HG03135 (cell line): ENCODE measurements around the gene IQCE.
"Not testable (repeated sequence)": the region's sequence is repeated elsewhere in the genome, so short reads cannot be mapped to it uniquely, and the experiment has no call there.

Source experiments
- ATAC-seq: cut with Tn5 transposase; IDR thresholded peaks from one replicate; pipeline ENCODE4 v1.9.1; 2021; ENCODE audit warnings: mild to moderate bottlenecking, moderate library complexity; ENCODE audit not compliant: unreplicated experiment

IQCE gene

DNA sequence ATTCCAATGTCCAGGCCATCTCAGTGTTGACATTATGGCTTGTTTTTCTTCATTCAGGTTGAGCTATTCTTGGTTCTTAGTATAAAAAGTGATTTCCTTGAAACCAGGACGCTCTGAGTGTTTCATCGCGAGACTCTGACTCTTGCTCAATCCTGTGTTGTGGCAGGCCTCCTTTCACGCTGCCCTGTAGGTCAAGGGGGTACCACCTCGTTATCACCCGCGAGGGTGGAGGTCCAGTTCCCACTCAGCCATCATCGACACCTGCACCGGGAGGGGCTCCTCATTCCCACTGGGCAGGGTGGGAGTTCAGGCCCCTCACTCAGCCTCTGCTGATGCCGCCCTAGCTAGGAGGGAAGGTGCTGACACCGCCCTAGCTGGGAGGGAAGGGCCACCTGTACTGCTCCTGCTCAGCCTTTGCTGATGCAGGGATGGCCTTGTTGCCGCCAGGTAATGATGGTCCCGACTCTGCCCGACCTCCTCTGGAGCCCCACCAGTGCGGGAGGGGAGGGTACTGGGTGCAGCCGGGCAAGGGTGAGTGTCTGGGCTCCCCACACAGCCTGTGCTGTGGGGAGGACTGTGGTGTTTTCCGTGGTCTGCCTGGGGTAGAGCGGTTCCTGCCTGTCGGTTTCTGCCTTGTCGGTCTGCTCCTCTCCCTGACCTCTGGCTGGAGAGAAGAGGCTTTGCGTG is 16.4 kb downstream of the IQCE start:
- ATAC-seq: no peak

DNA sequence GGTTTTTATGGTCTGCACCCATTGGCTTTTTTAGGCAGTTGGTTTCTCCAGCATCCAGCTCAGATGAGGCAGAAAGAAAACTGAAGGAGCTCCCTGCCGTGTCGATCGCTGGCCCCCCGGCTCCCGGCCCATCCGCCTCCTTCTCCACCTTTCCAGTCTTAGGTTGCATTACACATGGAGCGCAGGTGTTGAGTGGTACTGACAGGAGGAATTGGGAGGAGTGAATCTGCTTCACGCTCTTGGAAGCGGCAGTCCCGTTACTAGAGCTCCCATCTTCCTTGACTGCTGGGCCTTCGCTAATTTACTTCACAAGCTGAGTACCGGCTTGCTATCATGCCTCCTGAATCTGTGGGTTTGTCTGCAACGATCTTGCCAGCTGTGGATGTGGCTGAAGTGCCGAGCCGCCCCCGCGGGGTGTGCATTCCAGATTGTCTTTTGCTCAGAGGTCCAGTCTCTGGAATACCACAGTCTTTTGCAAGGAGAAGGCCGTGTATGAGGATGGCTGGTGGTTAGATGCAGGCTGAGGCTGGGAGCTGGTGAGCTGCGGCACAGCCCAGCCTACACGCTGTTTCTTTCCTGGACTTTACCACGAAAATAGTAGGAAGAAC is 17.1 kb downstream of the IQCE start:
- no peak for ATAC-seq

DNA sequence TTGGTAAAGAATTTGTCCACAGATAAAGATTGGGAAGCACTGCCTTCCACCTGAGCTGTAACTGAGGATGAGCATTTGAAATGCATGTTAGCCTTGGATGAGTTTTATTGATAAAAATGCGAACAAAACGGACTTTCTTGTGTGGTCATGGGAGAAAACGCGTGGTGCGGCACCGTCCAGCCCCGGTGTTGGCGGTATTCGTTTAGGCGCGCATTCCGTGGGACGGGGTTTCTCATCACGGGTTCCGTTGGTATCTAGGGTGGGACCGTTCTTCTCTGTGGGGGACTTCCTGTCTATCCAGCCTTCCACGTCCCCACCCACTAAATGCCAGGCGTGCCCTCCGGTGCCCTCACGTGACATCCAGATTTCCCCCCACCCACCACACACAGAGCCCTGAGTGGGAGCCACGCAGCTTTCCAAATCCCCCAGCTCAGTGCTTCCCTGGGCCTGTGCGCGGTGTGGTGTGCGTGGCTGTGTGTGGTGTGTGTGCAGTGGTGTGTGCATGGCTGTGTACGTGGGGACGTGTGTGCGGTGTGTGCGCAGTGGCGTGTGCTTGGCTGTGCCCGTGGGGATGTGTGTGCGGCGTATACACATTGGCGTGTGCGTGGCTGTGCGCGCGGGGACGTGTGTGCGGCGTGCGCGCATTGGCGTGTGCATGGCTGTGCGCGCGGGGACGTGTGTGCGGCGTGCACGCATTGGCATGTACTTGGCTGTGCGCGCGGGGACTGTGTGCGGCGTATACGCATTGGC is 18.1 kb downstream of the IQCE start:
- ATAC-seq: no peak

DNA sequence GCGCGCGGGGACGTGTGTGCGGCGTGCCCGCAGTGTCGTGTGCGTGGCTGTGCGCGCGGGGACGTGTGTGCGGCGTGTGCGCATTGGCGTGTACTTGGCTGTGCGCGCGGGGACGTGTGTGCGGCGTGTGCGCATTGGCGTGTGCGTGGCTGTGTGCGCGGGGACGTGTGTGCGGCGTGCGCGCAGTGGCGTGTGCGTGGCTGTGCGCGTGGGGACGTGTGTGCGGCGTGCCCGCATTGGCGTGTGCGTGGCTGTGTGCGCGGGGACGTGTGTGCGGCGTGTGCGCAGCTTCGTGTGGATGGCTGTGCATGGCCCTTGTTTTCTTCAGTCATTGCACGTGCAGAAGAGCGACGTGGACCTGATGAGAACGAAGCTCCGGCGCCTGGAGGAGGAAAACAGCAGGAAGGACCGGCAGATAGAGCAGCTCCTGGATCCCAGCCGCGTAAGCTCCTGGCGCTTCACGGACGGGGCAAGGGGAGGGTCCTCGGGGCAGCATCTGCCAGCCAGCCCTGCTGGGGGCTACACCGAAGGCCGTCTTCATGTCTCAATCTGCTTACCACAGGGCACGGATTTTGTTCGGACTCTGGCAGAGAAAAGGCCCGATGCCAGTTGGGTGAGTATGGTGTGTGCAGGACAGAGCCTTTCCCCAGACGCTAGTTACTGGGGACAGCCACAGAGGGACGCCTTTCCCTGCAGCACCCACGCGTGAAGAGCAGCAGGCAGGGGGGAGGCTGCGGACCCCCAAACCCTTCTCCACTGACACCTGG is 19.3 kb downstream of the IQCE start:
- no peak for ATAC-seq

DNA sequence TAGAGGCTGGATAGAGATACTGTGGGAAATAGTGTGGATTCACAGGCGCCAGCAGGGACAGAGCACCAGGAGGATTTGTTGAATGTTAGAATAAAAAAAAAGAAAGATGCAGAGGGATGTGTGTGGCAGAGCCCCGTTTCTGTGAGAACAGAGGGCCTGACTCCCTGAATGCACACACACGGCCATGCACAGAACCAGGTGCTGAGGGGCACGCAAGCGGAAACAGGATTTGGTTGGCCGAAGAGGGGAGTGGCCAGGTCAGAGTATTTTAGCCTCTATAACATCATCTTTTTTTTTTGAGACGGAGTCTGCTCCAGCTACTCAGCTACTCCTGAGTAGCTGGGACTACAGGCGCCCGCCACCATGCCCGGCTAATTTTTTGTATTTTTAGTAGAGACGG is 21.9 kb downstream of the IQCE start:
- no peak for ATAC-seq

DNA sequence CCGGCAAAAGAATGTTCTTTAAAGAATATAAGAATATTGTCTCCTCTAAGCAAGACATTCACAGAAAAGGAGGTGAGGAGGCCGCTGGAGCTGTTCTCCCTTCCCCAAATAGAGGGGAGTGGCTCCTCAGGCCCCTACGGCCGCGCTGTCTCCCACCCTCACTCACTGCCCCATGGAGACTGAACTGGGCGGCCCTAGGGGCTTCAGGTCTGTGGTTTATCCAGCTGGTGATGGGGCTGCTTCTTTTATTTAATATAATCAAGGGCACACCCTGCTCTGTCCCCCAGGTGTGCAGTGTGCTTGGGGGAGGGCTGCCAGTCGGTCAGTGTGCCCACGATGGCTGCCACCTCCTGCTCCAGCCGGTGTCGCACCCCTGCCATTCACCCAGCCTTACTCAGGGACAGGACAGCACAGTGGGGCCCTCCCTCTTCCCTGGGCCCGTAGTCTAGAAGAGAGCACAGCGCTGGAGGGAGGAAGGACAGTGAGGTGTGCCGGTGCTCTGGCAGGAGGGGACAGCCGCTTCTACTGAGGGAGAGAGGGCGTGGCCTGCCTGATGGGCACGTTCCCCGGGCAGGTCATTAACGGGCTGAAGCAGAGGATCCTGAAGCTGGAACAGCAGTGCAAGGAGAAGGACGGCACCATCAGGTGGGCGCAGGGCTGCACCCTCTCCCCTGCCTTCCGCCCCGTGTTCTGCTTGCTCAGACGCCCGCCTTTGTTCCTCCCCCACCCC is 23.4 kb downstream of the IQCE start:
- no peak for ATAC-seq

DNA sequence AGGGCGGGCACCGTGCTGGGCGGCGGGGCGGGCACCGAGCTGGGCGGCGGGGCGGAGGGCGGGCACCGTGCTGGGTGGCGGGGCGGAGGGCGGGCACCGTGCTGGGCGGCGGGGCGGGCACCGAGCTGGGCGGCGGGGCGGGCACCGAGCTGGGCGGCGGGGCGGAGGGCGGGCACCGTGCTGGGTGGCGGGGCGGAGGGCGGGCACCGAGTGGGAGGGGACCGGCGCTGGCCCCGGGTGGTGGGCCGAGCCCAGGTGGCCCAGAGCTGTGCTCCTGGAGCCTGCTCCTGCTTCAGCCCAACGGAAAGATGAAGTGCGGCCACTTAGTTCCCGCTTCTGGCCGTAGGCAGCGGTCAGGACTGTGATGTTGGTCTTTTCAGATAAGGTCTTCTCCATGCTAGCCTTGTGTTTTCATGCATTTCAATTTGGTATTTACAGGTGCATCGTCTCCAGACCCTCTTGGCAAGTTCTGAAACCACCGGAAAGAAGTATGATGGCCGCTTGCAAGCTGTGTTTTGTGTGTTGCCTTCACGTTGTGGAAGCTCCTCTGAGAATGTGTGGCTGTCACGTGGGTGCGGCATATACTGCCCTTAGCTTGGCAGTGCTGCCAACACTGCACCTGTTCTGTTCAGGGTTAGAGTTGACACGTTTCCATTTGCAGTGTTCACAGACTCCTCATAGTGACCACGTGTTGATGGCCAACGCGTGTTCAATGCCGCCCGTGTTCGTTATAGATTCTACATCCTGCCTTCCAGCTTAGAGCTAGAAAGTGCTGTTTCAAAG is 25.2 kb downstream of the IQCE start:
- ATAC-seq: no peak

DNA sequence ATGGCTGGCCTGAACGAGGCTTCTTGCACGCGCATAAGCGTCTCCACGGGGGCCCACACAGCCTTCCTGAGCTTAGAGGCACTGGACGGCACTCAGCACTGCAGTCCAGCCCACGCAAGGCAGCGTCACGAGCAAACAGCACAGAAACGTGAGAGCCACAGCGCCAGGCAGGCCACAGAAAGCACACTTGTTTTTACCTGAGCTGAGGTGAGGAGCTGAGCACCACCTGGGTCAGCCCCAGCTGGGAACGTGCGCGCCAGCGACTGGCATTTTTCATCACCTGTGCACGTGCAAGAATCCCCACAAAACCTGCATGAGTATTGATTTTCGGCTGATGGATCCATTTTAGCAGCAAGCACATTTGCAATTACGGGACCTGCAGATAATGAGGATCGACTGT is 26.7 kb downstream of the IQCE start:
- ATAC-seq: no peak

DNA sequence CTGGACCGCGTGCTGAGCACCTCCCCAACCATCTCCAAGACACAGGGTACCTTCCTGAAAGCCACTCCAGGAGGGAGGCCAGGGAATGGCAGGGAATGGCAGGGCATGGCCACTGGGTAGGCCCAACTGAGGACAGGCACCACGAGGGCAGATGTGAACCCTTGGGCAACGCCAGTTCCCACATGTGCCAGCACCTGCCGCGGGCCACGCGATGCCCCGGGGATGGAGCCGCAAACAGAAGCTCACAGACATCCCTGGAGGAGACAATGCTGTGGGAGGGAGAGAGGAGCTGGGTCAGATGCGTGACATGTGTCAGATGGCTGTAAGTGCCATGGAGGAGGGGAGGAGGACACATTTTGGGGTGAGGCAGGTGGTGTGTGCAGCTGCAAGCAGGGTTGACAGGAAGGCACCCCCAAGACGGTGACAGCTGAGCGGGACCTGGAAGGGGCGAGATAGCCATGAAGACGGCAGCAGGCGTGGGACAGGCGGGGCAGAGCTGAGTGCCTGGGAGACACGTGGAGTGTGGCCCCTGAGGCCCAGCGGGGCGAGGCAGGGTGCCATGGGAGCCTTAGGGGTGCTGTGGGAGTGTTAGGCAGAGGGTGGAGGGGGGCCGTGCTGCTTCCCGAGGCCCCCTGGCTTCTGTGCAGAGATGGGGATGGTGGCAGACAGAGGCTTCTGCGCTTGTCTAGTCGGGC is 27.7 kb downstream of the IQCE start:
- no peak for ATAC-seq

DNA sequence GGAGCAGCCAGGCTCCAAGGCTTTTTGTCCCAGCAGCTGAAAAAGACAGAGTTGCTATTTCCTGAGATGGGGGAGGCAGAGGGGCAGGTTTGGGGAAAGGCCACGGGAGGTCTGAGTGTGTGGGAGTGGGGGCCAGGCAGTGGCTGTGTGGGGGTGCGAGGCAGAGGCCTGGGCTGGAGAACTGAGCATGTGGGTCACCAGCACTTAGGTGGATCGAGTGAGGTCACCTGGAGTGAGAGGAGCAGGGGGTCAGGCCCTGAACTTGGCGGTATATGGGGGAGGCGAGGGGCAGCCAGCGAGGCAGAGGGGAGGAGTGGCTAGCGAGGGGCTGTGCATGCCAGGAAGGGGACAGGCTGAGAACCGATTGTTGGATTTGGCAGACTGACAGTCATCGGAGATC is 28.4 kb downstream of the IQCE start:
- no peak for ATAC-seq

DNA sequence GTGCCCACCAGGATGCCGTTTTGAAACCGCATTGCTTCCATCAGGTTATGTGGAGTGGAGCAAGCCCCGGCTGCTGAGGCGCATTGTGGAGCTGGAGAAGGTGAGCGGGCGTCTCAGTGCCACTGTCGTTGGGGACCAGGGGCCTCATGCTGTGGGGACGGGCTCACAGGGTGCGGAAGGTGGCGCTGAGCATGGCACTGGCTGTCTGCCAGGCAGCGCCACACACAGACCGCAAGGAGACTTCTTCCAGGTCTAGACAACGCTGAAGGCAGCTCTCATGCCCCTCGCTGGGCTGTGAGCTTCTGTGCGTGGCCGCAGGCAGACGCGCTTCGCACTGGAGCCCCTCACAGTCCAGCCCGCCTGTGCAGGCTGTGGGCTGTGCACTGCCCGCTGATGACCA is 29.0 kb downstream of the IQCE start:
- ATAC-seq: no peak

DNA sequence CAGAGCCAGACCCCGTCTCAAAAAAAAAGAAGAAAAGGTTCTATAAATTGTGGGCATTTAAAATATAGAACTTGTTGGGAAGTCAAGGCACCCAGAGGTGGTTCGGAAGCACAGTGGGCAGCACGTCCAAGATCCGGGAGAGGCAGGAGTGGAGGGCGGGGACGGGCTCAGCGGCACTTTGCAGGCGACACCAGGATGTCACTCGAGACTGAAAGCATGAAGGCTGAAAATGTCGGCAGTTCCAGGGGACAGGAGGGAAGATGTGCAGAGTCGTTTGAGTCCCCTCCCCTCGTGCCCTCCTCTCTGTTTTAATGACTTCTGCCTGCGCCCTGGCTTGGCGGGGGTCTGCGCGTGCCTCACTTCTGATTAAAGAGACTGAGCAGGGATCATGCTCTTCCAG is 30.6 kb downstream of the IQCE start:
- no peak for ATAC-seq

DNA sequence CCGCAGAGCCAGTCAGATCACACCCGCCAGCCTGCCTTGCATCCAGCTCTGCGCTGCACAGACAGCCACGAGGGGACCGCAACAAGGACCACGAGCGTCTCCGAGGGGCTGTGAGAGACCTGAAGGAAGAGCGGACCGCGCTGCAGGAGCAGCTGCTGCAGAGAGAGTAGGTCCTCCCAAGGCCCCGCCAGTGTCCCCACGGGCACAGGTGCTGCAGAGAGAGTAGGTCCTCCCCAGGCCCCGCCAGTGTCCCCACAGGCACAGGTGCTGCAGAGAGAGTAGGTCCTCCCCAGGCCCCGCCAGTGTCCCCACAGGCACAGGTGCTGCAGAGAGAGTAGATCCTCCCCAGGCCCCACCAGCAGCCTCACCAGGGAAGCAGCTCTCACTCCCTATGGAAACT is 31.2 kb downstream of the IQCE start:
- ATAC-seq: not testable (repeated sequence)

DNA sequence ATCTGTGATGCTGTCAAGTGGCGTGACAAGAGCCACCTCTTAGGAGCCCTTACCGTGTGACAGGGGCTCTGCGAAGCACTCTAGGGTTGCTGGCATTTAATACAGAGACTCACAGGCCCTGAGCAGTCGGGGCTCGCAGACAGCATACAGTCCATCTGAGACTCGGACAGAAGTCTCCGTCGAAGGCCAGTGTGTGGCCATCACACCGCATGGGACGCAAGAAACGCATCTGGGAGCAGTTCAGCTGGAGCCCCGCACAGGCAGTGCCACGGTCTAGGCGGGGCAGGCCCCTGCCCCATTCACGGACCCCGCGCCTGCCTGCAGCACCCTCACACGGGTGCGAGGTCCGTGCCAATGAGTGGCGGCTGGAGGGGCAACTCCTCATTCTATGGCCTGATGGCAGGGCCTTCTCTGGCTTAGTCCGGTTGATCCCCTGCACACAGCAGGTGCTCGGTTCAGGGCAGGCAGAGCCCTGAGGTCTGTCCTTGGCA is 33.6 kb downstream of the IQCE start:
- ATAC-seq: no peak

DNA sequence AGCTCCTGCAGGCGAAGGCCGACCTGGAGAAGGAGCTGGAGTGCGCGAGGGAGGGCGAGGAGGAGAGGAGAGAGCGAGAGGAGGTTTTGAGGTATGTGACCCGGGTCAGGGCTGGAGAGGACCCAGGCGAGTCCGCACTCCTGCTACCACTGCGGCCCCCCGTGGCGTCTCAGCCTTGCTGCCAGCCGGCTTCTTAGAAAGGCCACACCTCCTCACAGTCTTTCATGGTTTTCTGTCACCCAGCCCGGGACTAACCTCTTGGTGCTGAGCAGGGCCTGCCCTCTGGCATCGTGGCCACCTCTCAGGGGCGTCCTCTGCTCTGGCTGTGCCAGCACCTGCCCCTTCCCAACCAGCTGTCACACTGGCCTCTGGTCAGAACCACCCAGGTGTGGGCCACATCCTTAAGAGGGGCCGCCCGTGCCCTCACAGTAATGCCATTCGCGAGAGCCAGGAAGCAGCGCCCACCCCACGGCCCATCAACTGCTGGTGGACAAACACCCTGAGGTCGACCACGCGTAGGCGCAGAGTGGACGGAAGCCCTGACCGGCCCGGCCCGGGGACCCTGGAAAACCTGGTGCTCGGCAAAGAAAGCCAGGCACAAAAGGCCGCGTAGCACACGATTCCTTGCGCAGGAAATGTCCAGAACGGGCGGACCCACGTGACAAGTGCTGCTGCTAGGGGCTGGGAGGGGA is 34.4 kb downstream of the IQCE start:
- no peak for ATAC-seq

DNA sequence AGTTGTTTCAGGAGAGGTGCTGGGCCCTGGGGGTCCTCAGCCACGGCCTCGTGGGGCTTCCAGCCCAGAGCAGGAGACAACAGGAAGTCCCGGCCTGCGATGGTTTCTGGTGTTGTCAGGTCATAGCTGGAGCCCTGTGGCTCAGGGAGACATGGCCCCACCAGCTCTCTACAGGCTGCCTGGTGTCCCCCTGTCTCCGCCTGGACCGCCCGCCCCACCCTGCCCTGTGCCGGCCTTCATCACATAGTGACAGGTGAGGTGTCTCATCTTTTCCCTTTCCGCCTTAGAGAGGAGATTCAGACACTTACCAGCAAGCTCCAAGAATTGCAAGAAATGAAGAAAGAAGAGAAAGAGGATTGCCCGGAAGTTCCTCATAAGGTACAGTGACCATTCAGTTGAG is 35.8 kb downstream of the IQCE start:
- ATAC-seq: no peak

DNA sequence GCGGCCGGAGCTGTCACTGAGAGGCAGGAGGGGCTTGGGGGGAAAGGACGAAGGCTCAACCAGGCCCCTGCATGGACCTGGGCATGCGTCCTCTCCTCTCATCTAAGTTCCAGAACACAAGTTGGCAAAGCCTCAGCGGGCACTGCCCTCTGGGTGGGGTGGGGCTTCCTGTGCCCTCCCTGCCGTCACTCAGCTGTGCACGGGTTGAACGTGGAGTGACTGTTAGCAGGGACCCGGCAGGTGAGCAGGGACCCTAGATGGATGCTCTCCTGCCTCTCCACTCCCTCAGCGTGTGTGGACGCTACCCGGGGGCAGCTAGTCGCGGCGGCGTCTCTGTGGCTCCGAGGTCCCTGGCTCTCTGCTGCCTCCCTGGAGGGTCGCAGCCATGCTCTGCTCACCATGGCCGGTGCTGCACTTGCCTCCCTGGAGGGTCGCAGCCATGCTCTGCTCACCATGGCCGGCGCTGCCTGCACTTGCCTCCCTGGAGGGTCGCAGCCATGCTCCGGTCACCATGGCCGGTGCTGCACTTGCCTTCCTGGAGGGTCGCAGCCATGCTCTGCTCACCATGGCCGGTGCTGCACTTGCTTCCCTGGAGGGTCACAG is 36.6 kb downstream of the IQCE start:
- no peak for ATAC-seq
